GM10266 (cell line): ENCODE measurements around the gene NAALAD2.
"Not testable (repeated sequence)": the region's sequence is repeated elsewhere in the genome, so short reads cannot be mapped to it uniquely, and the experiment has no call there.

Source experiments
- DNase-seq: peaks from one replicate; pipeline ENCODE4 v3.0.0; 2012; ENCODE audit errors: extremely low spot score
- CTCF ChIP-seq: IDR thresholded peaks from 2 replicates; pipeline ENCODE4 v1.5.1; 2012; ENCODE audit warnings: mild to moderate bottlenecking, low read depth; ENCODE audit not compliant: control insufficient read depth, insufficient read depth; ENCODE audit errors: missing control alignments

NAALAD2 gene

GRCh38 chr11:90235526-90235925 lies 101.1 kb downstream of the NAALAD2 start:
- no peak for TF ChIP-seq CTCF
- DNase-seq, result no peak

DNA sequence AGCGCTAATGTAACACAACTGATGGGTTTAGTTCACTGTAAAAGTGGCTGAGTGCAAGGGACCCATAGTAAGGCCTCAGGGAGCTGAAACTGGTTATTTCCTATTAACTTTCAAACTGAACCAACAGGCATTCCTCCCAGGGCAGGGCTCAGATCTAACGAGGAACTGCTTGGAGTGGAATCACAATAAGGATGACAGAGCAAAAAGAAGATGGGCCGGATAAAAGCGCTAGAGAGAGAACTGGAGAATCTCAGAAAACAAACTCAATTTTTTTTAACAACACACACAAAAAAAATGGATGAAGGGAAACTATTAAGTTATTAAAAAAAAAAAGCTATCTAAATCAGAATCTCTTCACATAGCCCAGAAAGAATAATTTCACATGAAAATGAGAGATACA lies 102.5 kb downstream of the NAALAD2 start:
- no peak for TF ChIP-seq CTCF
- DNase-seq, result no peak

GRCh38 chr11:90239967-90240636 lies 105.6 kb downstream of the NAALAD2 start:
- not testable (repeated sequence) for DNase-seq

- DNase-seq, result no peak
- TF ChIP-seq CTCF, result no peak
Observed at GRCh38 chr11:90241414-90241813, 107.0 kb downstream of the NAALAD2 start.
